Activated T-helper 1 cell treated with anti-CD3 and anti-CD28 coated beads, Interleukin-2, amount 50 U/mL, for 16 hours (primary cell): ENCODE data around the gene CLCF1.

ENCODE experiments used
- DNase-seq, 2 donors: peaks; one replicate each; pipeline ENCODE4 v3.0.0-alpha.2; 2020; ENCODE audit warnings: low read depth in 1 of 2, low spot score in 1 of 2

The CLCF1 gene

DNA sequence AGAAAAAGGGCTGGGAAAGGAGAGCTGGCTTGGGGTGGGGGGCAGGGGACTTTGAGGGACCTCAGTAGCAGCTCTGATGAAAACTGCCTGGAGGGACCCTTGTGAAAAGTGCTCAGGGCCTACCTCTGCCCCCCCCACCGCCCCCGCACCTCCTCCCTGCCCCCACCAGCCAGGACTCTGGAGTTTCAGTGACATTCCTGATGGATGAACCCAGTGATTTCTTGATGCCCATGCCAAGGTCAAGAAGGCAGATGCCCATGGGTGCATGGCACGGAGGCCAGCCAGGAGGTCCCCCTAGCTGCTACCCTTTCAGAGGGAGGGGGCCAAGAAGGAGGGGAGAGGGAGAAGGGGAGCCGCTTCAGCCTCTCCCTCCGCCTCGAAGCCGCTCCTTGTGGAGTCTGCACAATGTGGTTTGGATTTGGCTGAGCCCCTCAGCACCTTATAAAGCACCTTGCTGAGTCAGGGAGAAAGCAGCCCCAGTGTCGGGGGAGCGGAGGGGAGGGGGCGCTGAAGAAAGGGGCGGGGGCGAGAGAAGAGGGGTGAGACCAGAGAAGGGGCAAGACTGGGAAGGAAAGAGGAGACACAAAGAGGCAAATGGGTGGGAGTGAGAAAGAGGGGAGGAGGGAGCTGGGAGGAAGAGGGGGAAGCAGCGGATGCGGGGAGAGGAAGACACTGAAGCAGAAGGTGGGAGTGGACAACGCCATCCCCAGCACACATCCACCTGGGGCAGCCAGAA, 2.1 kb upstream of the CLCF1 start:
- no peak for DNase-seq

DNA sequence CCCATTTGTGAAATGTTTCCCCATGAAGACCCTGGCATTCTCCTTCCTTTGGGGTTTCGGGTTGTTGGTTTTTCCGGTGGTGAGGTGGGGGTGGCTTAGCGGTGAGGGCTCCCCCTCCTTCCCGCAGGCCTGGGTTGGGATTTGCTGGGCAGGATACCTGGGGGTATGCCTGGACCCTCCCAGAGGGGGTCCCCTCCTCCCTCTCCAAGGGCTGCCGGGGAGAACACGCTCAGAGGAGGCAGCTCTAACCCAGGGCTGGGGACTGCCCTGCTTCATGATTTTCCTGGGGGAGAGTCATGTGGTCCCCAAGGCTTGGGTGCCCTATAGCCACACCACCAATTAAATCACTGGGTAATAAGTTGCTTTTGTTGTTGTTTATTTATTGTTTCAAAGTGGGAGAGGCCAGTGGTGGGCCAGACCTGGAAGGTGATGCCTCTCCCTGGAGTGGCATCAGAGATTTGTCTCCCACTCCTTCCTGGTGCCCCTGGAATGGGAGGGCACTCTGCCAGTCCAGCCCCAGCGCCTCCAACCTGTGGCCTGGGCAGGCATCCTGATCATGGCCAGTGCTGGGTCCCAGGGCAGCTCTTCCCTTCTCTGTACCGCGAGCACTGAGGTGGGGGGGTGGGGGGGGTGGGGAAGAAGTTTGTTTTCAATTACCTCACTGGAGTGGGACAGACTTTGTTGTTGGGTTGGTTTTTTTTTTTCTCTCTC, 1.3 kb upstream of the CLCF1 start:
- DNase-seq: no peak

DNA sequence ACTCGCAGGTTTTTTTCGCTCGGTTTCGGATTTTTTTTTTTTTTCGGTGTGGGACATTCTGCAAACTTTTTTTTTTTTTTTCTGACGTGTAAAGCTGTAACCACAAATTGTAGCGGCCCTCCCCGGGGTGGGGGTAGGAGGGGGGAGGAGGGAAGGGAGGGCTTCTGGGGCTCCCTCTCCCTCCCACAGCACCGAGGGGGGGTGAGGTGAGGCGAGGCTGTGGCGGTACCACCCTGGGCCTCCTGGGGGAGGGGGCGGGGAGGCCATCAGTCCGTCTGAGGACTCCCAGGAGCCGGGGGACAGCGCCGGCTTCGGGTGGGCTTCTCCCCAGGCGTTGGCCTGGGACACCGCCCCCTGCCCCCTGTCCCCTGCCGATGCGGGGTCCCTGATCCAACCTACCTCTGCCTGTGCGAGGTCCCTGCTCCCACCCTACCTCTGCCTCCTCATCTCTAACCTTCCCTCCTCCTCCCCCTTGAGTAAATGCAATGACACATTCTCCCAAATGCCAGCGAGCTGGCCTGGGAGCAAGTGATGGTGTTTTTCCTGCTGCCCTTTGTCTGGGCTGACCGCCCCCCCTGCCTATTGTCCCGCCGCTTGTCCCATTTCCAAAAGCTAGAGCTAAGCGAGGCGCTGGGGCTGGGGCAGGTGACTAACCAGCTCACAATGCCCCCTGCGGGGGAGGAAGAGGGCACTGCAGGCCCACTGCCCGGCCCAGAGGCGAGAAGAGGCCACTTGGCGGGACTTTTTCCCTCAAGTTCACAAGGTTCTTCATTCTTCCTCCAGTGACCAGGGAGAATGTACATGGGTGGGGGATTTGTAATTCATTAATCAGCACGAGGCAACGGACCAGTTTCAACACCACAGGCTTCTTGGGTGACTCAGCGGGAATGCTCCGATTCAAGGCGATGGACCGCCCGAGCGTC, 511 bp upstream of the CLCF1 start:
- peak; percentile 62 to 69 for DNase-seq

DNA sequence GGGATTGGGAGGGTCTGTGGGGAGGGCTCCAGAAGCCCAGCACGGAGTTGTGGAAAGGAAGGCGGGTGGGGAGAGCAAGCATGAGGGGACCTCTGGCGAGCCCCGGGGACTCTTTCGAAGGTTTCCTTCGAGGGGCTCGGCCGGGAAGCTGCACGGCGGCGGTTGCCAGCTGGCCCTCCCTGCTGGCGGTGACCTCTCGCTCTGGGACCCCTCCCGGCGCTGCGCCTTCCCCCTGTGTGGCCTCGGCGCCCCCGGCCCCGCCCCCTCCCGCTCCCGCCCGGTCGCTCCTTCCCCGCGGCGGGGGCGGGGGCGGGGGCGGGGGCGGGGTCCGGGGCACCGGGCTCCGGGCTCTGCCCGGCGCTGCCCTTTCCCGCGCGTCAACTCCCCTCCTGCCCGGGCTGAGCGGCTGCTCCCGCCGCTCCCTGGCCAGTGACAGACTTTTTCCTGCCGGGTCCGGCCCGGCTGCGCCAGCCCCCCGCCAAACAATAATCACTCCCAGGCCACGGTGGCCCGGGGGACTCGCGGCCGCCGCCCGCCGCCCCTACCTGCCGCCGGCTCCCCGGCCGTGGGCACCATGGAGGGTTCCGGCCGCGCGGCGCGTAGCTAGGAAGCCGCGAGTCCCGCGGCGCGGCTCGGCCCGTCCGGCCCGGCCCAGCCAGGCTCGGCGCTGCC, 941 bp downstream of the CLCF1 start:
- DNase-seq: no peak

DNA sequence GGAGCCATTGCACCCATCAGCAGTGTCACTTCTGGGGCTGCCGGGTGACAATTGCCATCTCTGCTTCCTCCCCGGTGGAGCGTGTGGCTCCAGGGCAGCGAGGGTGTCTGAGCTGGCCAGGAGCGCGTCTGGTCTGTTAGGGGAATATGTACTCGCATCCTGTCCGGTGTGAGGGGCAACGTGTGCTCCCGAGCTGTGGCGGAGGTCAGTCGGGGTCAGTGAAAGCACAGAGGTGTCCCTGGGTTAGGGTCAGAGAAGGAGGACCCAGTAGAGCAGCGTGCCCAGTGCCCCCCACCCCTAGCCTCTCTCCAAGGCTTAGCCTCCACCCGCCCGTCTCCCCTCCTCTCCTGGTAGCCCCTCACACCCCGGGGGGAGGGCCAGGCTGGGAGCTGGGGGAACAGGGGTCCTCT, 1.5 kb downstream of the CLCF1 start:
- no peak for DNase-seq

DNA sequence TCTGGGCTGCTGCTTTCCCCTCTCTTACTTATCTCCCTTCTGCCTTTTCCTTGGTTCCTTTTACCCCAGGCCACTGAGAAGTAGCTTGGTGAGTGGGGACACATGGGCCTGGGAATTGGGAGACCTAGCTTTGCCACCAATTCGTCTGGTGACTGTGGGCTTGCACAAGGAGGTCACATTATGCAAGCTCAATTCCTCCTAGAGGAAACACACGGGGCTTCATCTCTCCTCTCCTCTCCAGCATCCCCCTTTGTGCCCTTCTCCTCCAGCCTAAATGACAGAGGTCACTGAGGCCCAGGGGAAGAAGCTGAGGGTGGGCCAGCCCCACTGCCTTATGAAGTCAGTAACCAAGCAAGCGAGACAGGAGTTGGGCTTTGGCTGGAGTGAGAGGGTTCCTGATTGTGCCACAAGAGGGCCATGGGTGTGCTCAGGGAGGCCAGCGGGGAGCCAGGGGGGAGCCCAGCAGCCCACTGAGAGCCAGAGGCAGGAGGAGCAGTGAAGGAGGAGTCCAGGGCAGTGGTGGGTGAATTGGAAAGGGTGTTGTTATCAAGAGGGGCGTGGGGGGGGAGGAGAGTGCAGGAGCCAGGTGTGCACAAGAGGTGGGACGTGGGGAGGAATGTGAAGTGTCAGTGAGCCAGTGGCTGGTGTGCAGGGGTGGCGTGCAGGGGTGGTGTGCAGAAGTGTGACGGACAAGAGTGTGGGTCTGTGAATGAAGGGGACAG, 2.0 kb downstream of the CLCF1 start:
- DNase-seq: no peak

DNA sequence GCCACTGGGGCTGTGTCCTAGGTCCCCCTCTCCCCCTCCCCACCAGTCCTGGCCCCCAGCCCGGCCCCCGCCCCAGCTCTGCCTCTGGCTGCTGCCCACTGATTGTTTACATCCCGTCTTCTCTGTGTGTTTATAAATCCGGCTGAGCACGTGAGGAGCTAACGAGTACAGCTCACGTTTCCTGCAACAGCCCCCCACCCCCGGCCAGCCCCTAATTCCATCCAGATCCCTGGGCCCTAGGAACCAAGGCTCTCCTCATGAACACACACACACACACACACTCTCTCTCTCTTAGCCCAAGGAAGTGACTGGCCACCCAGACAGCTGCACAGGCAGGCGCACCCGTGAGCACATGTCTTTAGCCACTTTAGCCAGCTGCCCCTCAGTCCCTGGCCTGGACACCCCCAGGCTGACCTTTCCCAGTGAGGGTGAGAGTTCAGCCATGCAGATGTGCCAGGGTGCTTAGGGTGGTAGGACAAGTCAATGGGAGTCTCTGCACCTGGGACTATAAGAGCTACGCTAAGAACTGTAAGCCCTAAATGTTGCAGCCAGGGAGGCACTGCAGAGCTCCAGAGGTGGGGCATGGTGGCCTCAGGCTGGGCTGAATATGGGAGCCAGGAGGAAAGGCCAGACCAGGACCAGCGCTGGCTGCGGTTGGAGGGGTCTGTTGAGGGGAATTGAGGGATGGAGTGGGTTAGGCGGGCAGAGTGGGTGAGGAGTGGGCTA, 2.9 kb downstream of the CLCF1 start:
- DNase-seq: no peak

DNA sequence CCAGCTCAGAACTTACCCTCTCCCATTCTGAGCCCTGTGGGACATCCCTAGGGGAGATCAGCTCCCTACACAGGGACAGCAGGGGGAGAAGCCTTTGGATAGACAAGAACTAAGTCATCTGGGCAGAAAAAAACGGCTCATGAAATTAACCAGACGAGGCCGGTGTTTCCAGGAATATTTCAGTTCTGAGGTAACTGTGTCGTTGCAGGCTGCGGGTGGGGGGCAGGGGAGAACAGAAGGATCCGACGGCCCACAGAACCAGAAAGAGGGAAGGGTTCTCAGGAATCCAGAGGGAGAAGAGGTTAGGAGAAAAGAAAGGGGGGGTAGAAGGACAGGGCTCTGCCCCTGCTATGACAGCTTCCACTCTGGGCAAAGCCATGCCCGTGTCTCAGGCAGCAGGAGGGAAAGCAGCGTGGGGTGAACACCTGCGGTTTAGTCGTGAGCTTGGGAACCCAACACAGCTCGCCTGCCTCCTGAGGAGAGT, 3.6 kb downstream of the CLCF1 start:
- no peak for DNase-seq

DNA sequence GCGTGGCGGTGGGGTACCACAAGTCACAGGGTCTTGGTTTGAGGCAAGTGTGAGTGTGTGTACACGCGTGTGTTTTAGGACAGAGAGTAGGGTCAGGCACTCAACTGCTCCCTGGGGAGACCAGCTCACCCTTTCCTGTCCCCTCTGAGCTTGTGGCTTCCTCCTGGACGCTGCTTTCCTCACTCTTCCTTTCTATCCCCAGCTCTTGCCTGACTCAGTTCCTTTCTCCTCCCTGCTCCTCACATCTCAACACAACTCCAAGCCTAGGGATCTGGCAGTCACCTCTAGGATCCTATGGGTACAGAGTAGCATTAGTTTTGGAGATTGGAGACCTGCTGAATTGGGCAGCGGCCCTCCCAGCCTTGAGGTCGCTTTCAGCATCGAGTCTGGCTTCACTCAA, 4.1 kb downstream of the CLCF1 start:
- no peak for DNase-seq

DNA sequence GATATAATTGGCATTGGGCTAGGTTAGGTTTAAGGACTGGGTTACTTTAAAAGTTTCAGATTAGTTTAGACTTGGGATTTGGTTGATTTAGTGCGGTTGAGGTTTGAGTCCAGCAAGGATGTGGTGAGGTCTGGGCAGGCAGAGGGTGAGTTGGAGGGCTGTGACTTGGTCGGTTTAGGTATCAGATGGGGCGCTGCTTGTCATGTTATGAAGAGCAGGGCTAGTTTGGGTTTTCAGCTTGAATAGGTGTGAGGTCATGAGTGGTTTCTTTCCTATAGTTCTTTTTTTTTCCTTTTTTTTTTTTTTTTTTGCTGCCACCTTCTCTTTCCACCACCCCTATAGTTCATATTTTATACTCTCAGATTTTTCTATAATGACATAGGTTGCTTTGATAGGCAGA, 4.8 kb downstream of the CLCF1 start:
- DNase-seq: no peak

DNA sequence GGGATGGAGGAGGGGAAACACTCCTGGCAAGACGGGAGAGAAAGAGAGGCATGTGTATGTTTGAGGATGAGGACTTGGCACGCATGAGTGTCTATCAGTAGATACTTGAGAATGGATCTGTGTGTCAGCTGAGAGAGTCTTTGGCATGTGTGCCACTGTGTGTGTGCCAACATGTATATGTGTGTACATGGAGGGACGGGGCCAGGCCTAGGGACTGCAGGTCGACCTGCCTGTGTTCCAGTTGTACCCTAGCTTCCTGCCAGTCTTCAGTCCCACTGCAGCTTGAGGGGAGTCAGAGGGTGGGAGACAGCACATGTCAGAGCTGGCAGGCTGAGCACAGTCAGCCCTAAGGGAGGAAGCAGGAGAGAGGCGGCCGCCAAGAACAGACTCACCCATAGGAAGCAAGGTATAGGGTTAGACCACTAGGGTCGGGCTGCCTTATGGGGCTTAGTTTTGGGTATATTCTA, 5.6 kb downstream of the CLCF1 start:
- DNase-seq: no peak

DNA sequence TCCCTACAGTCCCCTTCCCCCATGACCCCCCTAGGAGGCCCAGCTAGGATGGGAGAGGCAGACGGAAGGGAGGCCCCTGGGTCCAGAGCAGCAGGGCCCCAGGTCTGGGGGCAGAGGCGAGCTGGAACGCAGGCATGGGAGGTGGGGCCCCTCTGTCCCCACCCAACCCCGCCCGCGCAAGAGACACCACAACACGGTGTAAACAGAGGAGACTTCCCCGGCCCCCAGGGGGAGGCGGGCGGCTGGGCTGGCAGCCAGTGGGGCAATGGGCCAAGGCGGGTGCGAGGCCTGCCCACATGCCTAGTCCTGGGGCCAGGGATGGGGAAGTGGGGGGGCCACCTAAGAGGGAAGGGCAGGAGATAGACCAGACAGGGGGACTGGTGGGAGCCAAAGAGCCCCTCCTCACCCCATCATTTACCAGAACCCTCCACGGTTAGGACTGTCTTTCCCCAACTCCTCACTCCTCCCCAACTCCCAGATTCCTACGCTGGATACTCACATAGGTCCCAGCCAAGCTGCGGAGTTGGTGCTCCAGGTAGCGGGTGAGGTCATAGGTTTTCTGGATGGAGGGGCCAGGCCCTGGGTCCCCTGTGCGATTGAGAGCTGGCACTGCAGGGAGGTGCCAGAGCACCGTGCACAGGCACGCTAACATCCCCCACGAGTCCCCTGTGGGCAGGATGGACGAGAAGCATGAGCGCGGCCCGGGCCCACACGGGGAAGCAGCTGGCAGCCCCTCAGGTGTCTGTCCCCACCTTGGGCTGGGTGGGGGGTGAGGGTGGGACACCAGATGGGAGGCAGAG, 6.2 kb downstream of the CLCF1 start:
- DNase-seq: no peak

DNA sequence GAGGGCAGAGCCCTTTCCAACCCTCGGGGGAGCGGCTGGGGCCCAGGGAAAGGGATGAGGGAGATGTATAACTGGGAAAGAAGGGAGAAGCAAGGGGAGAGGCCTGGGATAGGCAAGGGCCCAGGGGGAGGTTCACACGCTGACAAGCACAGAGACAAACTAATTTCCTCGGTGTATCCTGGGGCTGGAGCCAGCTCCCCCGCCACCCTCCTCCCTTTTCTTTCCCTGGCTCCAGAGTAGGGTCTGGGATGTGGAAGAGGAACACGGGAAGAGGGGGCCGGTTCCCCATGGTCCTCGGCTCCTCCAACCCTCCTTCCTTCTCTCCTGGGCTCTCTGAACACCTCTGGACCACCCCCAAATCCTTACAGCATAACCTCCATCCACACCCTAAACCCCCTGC, 6.9 kb downstream of the CLCF1 start:
- no peak for DNase-seq

DNA sequence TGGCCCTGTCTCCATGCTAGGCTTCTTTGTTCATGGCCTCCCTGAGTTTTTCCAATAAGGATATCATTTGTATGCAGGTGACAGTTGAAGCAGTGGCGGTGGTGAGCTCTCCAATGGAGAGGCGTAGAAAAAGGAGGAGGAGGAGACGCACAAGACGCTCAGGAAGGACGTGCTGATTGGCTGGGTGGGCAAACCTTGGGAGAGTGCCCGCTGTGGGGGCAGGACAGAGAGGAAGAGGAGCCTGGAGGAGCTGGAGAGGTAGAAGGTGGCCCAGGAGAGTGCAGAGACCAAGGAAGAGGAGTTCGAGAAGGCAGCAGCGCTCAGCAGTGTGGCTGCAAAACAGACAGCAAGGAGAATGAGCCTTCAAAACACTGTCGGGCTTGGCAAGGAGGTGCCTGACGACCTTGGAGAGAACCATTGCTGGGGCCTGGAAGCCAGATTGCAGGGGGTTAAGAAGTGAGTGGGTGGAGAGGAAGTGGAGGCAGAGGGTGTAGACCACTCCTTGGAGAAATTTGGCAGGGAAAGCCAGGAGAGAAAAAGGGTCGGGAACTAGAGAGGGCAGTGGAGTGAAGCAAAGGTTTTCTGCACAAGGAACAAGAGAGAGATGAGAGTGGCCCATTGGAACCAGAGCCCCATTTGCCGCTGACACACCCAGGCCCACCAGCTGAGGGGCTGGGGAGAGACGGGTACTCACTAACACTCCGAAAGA, 7.5 kb downstream of the CLCF1 start:
- no peak for DNase-seq

DNA sequence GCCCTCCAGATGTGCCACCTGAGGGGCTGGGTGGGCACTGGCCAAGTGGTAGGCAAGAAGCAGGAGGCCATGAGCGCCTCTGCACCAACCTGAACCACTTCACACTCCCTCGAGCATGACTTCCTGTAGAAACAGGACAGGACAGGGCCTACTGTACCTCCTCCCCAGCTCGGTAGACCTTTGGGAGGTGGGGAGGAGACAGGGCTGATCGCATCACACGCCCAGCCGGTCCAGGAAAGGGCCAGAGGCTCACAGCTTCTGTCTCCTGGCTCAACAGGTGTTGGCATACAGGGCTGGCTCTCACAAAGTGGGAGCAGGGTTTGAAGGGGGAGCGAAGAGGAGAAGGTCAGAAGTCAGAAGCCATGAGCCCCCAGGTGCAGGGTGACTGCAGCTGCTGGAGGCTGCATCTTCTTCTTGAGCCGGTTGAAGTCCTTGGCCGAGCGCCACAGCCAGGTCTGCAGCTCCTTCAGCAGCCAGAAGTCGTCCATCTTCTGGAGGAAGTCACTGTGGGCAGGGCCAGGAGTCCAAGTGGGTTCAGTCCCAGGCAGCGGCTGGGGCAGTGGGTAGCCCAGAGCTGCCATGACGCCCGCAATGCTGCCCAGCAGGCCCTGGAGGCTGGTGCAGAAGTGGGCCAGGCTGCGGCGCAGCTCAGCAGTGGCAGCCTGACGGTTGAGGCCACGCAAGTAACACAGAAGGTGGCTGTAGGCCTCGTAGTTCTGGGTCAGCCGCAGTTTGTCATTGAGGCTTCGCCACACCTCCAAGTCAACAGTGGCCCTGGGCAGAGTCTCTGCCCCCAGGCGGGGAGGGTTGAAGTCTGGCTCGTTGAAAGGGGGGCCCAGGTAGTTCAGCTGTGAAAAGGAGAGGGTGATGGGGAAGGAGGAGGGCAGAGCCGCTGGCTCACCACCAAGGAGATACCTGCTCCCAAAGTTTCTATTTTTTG, 8.3 kb downstream of the CLCF1 start:
- no peak for DNase-seq

DNA sequence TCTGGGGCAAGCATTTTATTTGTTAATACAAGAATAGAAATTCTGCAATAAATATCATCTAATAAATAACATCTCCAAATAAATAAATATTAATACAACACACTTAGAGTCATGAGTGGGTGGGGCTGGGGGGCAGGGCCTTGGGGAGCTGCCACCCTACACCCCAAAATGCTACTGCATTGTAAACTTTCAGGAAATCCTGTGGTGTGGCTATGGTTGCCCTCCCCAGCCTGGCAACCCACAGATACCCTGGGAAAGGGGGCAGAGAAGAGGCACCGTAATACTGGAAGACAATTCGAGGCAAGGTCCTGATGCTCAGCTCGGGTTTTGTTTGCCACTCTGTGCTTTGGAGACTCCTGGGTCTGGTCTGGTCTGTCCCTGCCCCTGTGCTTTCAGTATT, 9.2 kb downstream of the CLCF1 start:
- no peak for DNase-seq
